ENCODE measurements around the gene PROX1. TPM values are rescaled to one million over a fixed set of nuclear protein-coding genes. Genes with fewer than 3 reads are reported as not detected.

PROX1 gene
- total and polyA plus RNA-seq, 2 donors (not counting 1 experiment from before 2014, with no cell fraction given): 0.24 to 3.8 TPM

GRCh38 chr1:214068979-214069378 is 81.2 kb downstream of the PROX1 start:
- no CpG with 5 or more reads among the region's 1 CpG for WGBS (ENCODE audit: insufficient coverage)
- Histone ChIP-seq H3K27ac (ENCODE audit: low read length in 2 of 2) (no peak overlapping the region), H3K9ac (ENCODE audit: low read length) (no peak overlapping the region), H3K36me3 (replicated peaks in 1 of 2; ENCODE audit: control extremely low read depth in 1 of 2, control insufficient read depth in 1 of 2, extremely low read depth in 1 of 2, insufficient read depth in 2 of 2, low read length in 1 of 2) (no peaks in the 10 kb centered on the region), H3K4me3 (ENCODE audit: control extremely low read depth in 1 of 5, extremely low read depth in 1 of 5, insufficient read depth in 1 of 5, low read depth in 2 of 5, low read length in 4 of 5) (no peak overlapping the region), H3K27me3 (replicated peaks in 1 of 4; ENCODE audit: control extremely low read depth in 1 of 4, control insufficient read depth in 3 of 4, insufficient read depth in 4 of 4, low read length in 3 of 4) (no peaks in the 10 kb centered on the region), H3K9me3 (ENCODE audit: control extremely low read depth in 1 of 3, control insufficient read depth in 2 of 3, insufficient read depth in 1 of 3, low read length in 2 of 3) (peaks cover 0 to 3% (median 0%) of the 10 kb centered on the region in 3 donors), H3K4me1 (ENCODE audit: control insufficient read depth in 2 of 2, insufficient read depth in 2 of 2, low read length in 2 of 2) (no peaks in the 10 kb centered on the region), H4K20me1 (ENCODE audit: control insufficient read depth, insufficient read depth, low read length, poor library complexity, severe bottlenecking) (no peaks in the 10 kb centered on the region), H3K79me2 (ENCODE audit: control insufficient read depth, insufficient read depth, low read length) (no peaks in the 10 kb centered on the region), H3K4me2 (replicated peaks; ENCODE audit: low read depth, low read length, poor library complexity, severe bottlenecking) (no peak overlapping the region), H2AFZ (ENCODE audit: insufficient read depth, low read depth, low read length, poor library complexity, severe bottlenecking) (no peak overlapping the region)
- DNase-seq: no peak
- intact Hi-C loops (cut with micrococcal nuclease): no loop called here
- no peak for ATAC-seq (ENCODE audit: low read depth)
- Mint-ChIP-seq H3K27me3 (peaks cover 5% of the 10 kb centered on the region), H3K4me1 (no peaks in the 10 kb centered on the region), H3K4me3 (no peak overlapping the region), H3K27ac (no peak overlapping the region), H3K9me3 (ENCODE audit: insufficient read depth) (no peaks in the 10 kb centered on the region)
- ChIA-PET POLR2A (no interaction called here), CTCF (no interaction called here)
- TF ChIP-seq EZH2 (IDR thresholded peaks at IDR 0.05; ENCODE audit: borderline replicate concordance, insufficient read depth, low read depth, low read length, poor library complexity, severe bottlenecking): no peak
- no peak for TF ChIP-seq CTCF (IDR thresholded peaks at IDR 0.05)

GRCh38 chr1:214071469-214071868 is 83.7 kb downstream of the PROX1 start:
- Histone ChIP-seq H3K4me2 (replicated peaks; ENCODE audit: low read depth, low read length, poor library complexity, severe bottlenecking) (no peak overlapping the region), H3K9me3 (ENCODE audit: control extremely low read depth in 1 of 3, control insufficient read depth in 2 of 3, insufficient read depth in 1 of 3, low read length in 2 of 3) (peaks cover 0 to 2% (median 0%) of the 10 kb centered on the region in 3 donors), H3K27me3 (replicated peaks in 1 of 4; ENCODE audit: control extremely low read depth in 1 of 4, control insufficient read depth in 3 of 4, insufficient read depth in 4 of 4, low read length in 3 of 4) (no peaks in the 10 kb centered on the region), H2AFZ (ENCODE audit: insufficient read depth, low read depth, low read length, poor library complexity, severe bottlenecking) (no peak overlapping the region), H3K9ac (ENCODE audit: low read length) (no peak overlapping the region), H3K27ac (ENCODE audit: low read length in 2 of 2) (no peak overlapping the region), H3K4me1 (ENCODE audit: control insufficient read depth in 2 of 2, insufficient read depth in 2 of 2, low read length in 2 of 2) (no peaks in the 10 kb centered on the region), H3K79me2 (ENCODE audit: control insufficient read depth, insufficient read depth, low read length) (no peaks in the 10 kb centered on the region), H3K4me3 (ENCODE audit: control extremely low read depth in 1 of 5, extremely low read depth in 1 of 5, insufficient read depth in 1 of 5, low read depth in 2 of 5, low read length in 4 of 5) (no peak overlapping the region), H3K36me3 (replicated peaks in 1 of 2; ENCODE audit: control extremely low read depth in 1 of 2, control insufficient read depth in 1 of 2, extremely low read depth in 1 of 2, insufficient read depth in 2 of 2, low read length in 1 of 2) (no peaks in the 10 kb centered on the region), H4K20me1 (ENCODE audit: control insufficient read depth, insufficient read depth, low read length, poor library complexity, severe bottlenecking) (no peaks in the 10 kb centered on the region)
- Mint-ChIP-seq H3K9me3 (ENCODE audit: insufficient read depth) (no peaks in the 10 kb centered on the region), H3K4me1 (no peaks in the 10 kb centered on the region), H3K4me3 (no peak overlapping the region), H3K27me3 (peaks cover 14% of the 10 kb centered on the region), H3K27ac (no peak overlapping the region)
- WGBS (ENCODE audit: insufficient coverage): 100% methylated on average over 1 of the region's 1 CpG
- ChIA-PET POLR2A (no interaction called here), CTCF (no interaction called here)
- ATAC-seq (ENCODE audit: low read depth) (no peak), DNase-seq (no peak)
- TF ChIP-seq EZH2 (IDR thresholded peaks at IDR 0.05; ENCODE audit: borderline replicate concordance, insufficient read depth, low read depth, low read length, poor library complexity, severe bottlenecking) (no peak), CTCF (IDR thresholded peaks at IDR 0.05) (no peak)
- intact Hi-C loops (cut with micrococcal nuclease): no loop called here

Data from B cell (primary cell).